ENCODE measurements around the gene THRB.

Gene THRB

DNA sequence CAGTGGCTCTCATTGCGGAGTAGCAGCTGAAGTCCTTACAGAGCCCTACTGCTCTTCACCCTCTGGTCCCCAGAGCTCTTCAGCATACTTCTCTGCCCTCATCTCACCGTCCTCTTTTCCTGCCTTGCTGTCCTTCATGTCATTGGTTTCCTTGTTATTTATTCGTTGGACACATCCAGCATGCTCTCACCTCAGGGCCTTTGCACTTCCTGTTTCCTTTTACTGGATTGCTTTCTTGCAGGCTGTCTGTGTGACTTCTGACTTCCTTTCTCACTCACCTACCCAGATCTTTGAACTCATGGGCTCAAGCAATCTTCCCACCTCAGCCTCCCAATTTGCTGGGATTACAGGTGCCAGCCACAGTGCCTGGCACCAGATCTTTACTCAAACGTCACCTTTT, 422.5 kb downstream of the THRB start:
- Histone ChIP-seq H3K9ac (ENCODE audit: insufficient read length, low read depth) (no peak overlapping the region), H3K27me3 (ENCODE audit: insufficient read depth, insufficient read length) (no peaks in the 10 kb centered on the region), H3K9me3 (ENCODE audit: insufficient read depth, low read length) (no peaks in the 10 kb centered on the region), H3K4me3 (ENCODE audit: insufficient read length, low read depth) (no peak overlapping the region), H3K4me1 (ENCODE audit: insufficient read depth, insufficient read length) (no peaks in the 10 kb centered on the region), H3K36me3 (ENCODE audit: insufficient read depth, insufficient read length, low read length) (no peaks in the 10 kb centered on the region)
- no peak for DNase-seq (ENCODE audit: low read depth, low spot score)
- TF ChIP-seq YY1 (IDR thresholded peaks at IDR 0.05; ENCODE audit: insufficient read depth, insufficient read length): no peak
- no peak for TF ChIP-seq SUZ12 (IDR thresholded peaks at IDR 0.05; ENCODE audit: extremely low read depth, insufficient read depth, insufficient read length)
- no peak for TF ChIP-seq ZNF274 (IDR thresholded peaks at IDR 0.05; ENCODE audit: low read depth, low read length)

DNA sequence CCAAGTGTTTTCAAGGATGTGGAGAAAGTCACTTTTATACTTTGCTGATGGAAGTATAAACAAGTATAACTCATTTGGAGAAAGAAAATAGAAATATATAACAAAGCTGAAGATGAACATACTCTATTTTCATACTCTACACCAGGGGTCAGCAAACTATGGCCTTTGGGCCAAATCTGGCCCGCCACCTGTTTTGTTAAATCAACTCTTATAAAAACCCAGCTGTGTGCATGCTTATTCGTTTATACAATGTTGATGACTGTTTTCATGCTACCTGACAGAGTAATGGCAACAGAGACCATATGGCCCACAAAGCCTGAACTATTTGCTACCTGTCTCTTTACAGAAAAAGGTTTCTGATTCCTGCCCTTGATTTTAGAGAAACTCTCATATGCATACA, 425.6 kb downstream of the THRB start:
- H3K9me3 ChIP-seq (ENCODE audit: insufficient read depth, low read length): no peaks in the 10 kb centered on the region
- no peak overlapping the region for H3K9ac ChIP-seq (ENCODE audit: insufficient read length, low read depth)
- no peak for DNase-seq (ENCODE audit: low read depth, low spot score)
- no peaks in the 10 kb centered on the region for H3K36me3 ChIP-seq (ENCODE audit: insufficient read depth, insufficient read length, low read length)
- H3K27me3 ChIP-seq (ENCODE audit: insufficient read depth, insufficient read length): no peaks in the 10 kb centered on the region
- no peaks in the 10 kb centered on the region for H3K4me1 ChIP-seq (ENCODE audit: insufficient read depth, insufficient read length)
- TF ChIP-seq SUZ12 (IDR thresholded peaks at IDR 0.05; ENCODE audit: extremely low read depth, insufficient read depth, insufficient read length) (no peak), ZNF274 (IDR thresholded peaks at IDR 0.05; ENCODE audit: low read depth, low read length) (no peak), YY1 (IDR thresholded peaks at IDR 0.05; ENCODE audit: insufficient read depth, insufficient read length) (no peak)
- no peak overlapping the region for H3K4me3 ChIP-seq (ENCODE audit: insufficient read length, low read depth)

DNA sequence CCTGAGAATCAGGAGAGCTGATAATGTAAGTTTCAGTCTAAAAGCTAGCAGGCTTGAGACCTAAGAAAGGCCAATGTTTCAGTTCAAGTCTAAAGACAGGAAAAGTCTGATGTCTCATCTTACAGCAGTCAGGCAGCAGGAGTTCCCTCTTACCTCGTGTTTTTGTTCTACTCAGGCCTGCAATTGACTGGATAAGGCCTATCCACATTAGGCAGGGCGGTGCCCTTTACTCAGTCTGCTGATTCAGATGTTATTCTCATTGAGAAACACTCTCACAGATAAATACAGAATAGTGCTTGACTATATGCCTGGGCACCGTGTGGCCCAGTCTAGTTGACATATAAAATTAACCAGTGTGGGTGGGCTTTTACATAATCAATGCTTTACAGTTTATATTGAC, 427.2 kb downstream of the THRB start:
- DNase-seq (ENCODE audit: low read depth, low spot score): no peak
- Histone ChIP-seq H3K36me3 (ENCODE audit: insufficient read depth, insufficient read length, low read length) (no peaks in the 10 kb centered on the region), H3K9me3 (ENCODE audit: insufficient read depth, low read length) (no peaks in the 10 kb centered on the region), H3K4me1 (ENCODE audit: insufficient read depth, insufficient read length) (no peaks in the 10 kb centered on the region), H3K4me3 (ENCODE audit: insufficient read length, low read depth) (no peak overlapping the region), H3K27me3 (ENCODE audit: insufficient read depth, insufficient read length) (no peaks in the 10 kb centered on the region), H3K9ac (ENCODE audit: insufficient read length, low read depth) (no peak overlapping the region)
- TF ChIP-seq YY1 (IDR thresholded peaks at IDR 0.05; ENCODE audit: insufficient read depth, insufficient read length) (no peak), SUZ12 (IDR thresholded peaks at IDR 0.05; ENCODE audit: extremely low read depth, insufficient read depth, insufficient read length) (no peak), ZNF274 (IDR thresholded peaks at IDR 0.05; ENCODE audit: low read depth, low read length) (no peak)

Measured in NT2/D1 (cell line).